Measurements from ENCODE around the gene CCDC183. TPM values are rescaled to one million over a fixed set of nuclear protein-coding genes. Genes with fewer than 3 reads are reported as not detected.

Gene CCDC183
- total RNA-seq, 1 donor from 2014 or later = 0.89 TPM

GRCh38 chr9:136821826-136822544 lies 25.8 kb downstream of the CCDC183 start:
- Mint-ChIP-seq H3K4me1 (ENCODE audit: unreplicated experiment) (peaks cover 5% of the 10 kb centered on the region), H3K36me3 (ENCODE audit: unreplicated experiment) (no peaks in the 10 kb centered on the region), H3K27me3 (ENCODE audit: unreplicated experiment) (no peaks in the 10 kb centered on the region), H3K27ac (ENCODE audit: unreplicated experiment) (no peak overlapping the region), H3K9me3 (ENCODE audit: unreplicated experiment) (no peaks in the 10 kb centered on the region), H3K4me3 (ENCODE audit: unreplicated experiment) (no peak overlapping the region)
- DNase-seq (ENCODE audit: extremely low spot score, unreplicated experiment) = no peak
- no peak for TF ChIP-seq CTCF (IDR thresholded peaks at IDR 0.05)

- Mint-ChIP-seq H3K27me3 (ENCODE audit: unreplicated experiment) (no peaks in the 10 kb centered on the region), H3K36me3 (ENCODE audit: unreplicated experiment) (no peaks in the 10 kb centered on the region), H3K9me3 (ENCODE audit: unreplicated experiment) (no peaks in the 10 kb centered on the region), H3K4me3 (ENCODE audit: unreplicated experiment) (no peak overlapping the region), H3K27ac (ENCODE audit: unreplicated experiment) (no peak overlapping the region), H3K4me1 (ENCODE audit: unreplicated experiment) (peaks cover 4% of the 10 kb centered on the region)
- no peak for TF ChIP-seq CTCF (IDR thresholded peaks at IDR 0.05)
- DNase-seq (ENCODE audit: extremely low spot score, unreplicated experiment) = no peak
Observed at GRCh38 chr9:136823136-136824046, 27.3 kb downstream of the CCDC183 start.

- no peak for TF ChIP-seq CTCF (IDR thresholded peaks at IDR 0.05)
- Mint-ChIP-seq H3K27ac (ENCODE audit: unreplicated experiment) (no peak overlapping the region), H3K4me3 (ENCODE audit: unreplicated experiment) (no peak overlapping the region), H3K27me3 (ENCODE audit: unreplicated experiment) (no peaks in the 10 kb centered on the region), H3K36me3 (ENCODE audit: unreplicated experiment) (peaks cover 4% of the 10 kb centered on the region), H3K4me1 (ENCODE audit: unreplicated experiment) (peaks cover 4% of the 10 kb centered on the region), H3K9me3 (ENCODE audit: unreplicated experiment) (no peaks in the 10 kb centered on the region)
- no peak for DNase-seq (ENCODE audit: extremely low spot score, unreplicated experiment)
Observed at GRCh38 chr9:136824496-136825225, 28.5 kb downstream of the CCDC183 start.

GRCh38 chr9:136825295-136826187 lies 29.4 kb downstream of the CCDC183 start:
- H3K4me1 Mint-ChIP-seq (ENCODE audit: unreplicated experiment) = peaks cover 4% of the 10 kb centered on the region
- DNase-seq (ENCODE audit: extremely low spot score, unreplicated experiment) = no peak
- no peak for TF ChIP-seq CTCF (IDR thresholded peaks at IDR 0.05)
- no peak overlapping the region for H3K4me3 Mint-ChIP-seq (ENCODE audit: unreplicated experiment)
- H3K36me3 Mint-ChIP-seq (ENCODE audit: unreplicated experiment) = peaks cover 4% of the 10 kb centered on the region
- no peaks in the 10 kb centered on the region for H3K9me3 Mint-ChIP-seq (ENCODE audit: unreplicated experiment)
- no peaks in the 10 kb centered on the region for H3K27me3 Mint-ChIP-seq (ENCODE audit: unreplicated experiment)
- H3K27ac Mint-ChIP-seq (ENCODE audit: unreplicated experiment) = no peak overlapping the region

Measured in osteocyte (in vitro differentiated cells).